Bronchial epithelial cell (primary cell): Measurements from ENCODE around the gene ODAD2. TPM values are rescaled to one million over a fixed set of nuclear protein-coding genes. Genes with fewer than 3 reads are reported as not detected.
A peak's percentile ranks its signal among the peaks of the same experiment; 100 is the strongest.

Experiments
- DNase-seq: peaks from one replicate; pipeline ENCODE4 v3.0.0-alpha.2; 2010; ENCODE audit warnings: low read depth
- FAIRE-seq: peaks from 2 replicates; lab custom pipeline; 2011; peaks lifted over from hg19 to GRCh38; lab: Jason Lieb, UNC
- H3K27me3 ChIP-seq: 2 replicates; pipeline ENCODE4 v1.5.1; 2011; ENCODE audit warnings: low read length; ENCODE audit not compliant: control insufficient read depth, insufficient read depth
- H3K36me3 ChIP-seq: 2 replicates; pipeline ENCODE4 v1.5.1; 2011; ENCODE audit warnings: low read length; ENCODE audit not compliant: control insufficient read depth, insufficient read depth
- H3K4me3 ChIP-seq: 2 replicates; pipeline ENCODE4 v1.5.1; 2011; ENCODE audit warnings: mild to moderate bottlenecking, low read depth, low read length, control low read depth
- CTCF ChIP-seq: IDR thresholded peaks from 2 replicates; pipeline ENCODE4 v1.5.1; 2011; ENCODE audit warnings: mild to moderate bottlenecking, moderate library complexity, low read length, control low read depth, inconsistent platforms; ENCODE audit not compliant: insufficient read depth, severe bottlenecking
- total RNA-seq: library from RNA; depleted of rRNA; stranded (reverse); fragments of >200 nt; gene quantifications from 2 replicates; pipeline ENCODE4 v1.2.1, GENCODE V29; 2014

Gene ODAD2
- total RNA-seq, 1 donor from 2014 or later, result not detected

- Histone ChIP-seq H3K4me3 (no peak overlapping the region), H3K36me3 (no peaks in the 10 kb centered on the region), H3K27me3 (no peaks in the 10 kb centered on the region)
- no peak for DNase-seq
- no peak for TF ChIP-seq CTCF
- no peak for FAIRE-seq
Measured at GRCh38 chr10:27890971-27891370, 107.9 kb downstream of the ODAD2 start.

GRCh38 chr10:27889518-27889917 is 109.4 kb downstream of the ODAD2 start:
- no peak overlapping the region for H3K4me3 ChIP-seq
- DNase-seq (no peak), FAIRE-seq (no peak)
- no peaks in the 10 kb centered on the region for H3K27me3 ChIP-seq
- no peaks in the 10 kb centered on the region for H3K36me3 ChIP-seq
- TF ChIP-seq CTCF, result no peak

- no peak overlapping the region for H3K4me3 ChIP-seq
- H3K27me3 ChIP-seq, result no peaks in the 10 kb centered on the region
- DNase-seq (no peak), FAIRE-seq (no peak)
- no peak for TF ChIP-seq CTCF
- no peaks in the 10 kb centered on the region for H3K36me3 ChIP-seq
Measured at GRCh38 chr10:27884185-27884641, 114.7 kb downstream of the ODAD2 start.

- FAIRE-seq (no peak), DNase-seq (no peak)
- Histone ChIP-seq H3K36me3 (no peaks in the 10 kb centered on the region), H3K27me3 (no peaks in the 10 kb centered on the region), H3K4me3 (no peak overlapping the region)
- no peak for TF ChIP-seq CTCF
Measured at GRCh38 chr10:27878281-27878680, 120.6 kb downstream of the ODAD2 start.

GRCh38 chr10:27865221-27865635 is 133.7 kb downstream of the ODAD2 start:
- peak; percentile 10 for TF ChIP-seq CTCF
- Histone ChIP-seq H3K4me3 (no peak overlapping the region), H3K27me3 (no peaks in the 10 kb centered on the region), H3K36me3 (no peaks in the 10 kb centered on the region)
- peak; percentile 83 for DNase-seq
- no peak for FAIRE-seq

GRCh38 chr10:27861781-27862180 is 137.1 kb downstream of the ODAD2 start:
- DNase-seq (no peak), FAIRE-seq (no peak)
- Histone ChIP-seq H3K27me3 (no peaks in the 10 kb centered on the region), H3K36me3 (no peaks in the 10 kb centered on the region), H3K4me3 (no peak overlapping the region)
- TF ChIP-seq CTCF, result no peak
